Activated CD4-positive, alpha-beta T cell treated with anti-CD3 and anti-CD28 coated beads, Interleukin-2, amount 50 U/mL, for 24 hours (primary cell): Measurements from ENCODE around the gene CPB1.

Source experiments
- DNase-seq, 2 donors: peaks; one replicate each; pipeline ENCODE4 v3.0.0-alpha.2; 2020; ENCODE audit warnings: low read depth in 1 of 2, low spot score in 1 of 2

Gene CPB1

GRCh38 chr3:148881286-148881685 lies 53.7 kb downstream of the CPB1 start:
- no peak for DNase-seq

GRCh38 chr3:148882288-148882687 lies 54.7 kb downstream of the CPB1 start:
- no peak for DNase-seq

DNA sequence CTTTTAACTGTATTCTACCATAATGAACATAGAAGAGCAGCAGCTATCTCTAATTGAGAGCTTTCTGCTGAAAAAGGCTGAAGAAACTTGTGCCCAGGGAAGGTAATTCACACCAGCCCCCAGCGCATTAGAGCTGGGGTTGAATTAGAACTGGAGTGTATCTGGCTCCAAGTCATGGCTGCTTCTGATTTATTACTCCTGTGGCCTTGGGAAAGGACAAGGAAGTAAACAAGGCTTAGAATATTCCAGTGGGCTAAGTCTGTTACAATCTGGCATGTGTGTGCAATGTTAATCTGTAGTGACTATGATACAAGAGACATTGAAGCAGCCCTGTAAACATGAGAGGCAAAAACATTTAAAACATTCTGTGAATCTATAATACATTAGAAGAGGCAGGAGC lies 55.6 kb downstream of the CPB1 start:
- no peak for DNase-seq

- DNase-seq, result no peak
Observed at GRCh38 chr3:148884261-148884660, 56.6 kb downstream of the CPB1 start.

DNA sequence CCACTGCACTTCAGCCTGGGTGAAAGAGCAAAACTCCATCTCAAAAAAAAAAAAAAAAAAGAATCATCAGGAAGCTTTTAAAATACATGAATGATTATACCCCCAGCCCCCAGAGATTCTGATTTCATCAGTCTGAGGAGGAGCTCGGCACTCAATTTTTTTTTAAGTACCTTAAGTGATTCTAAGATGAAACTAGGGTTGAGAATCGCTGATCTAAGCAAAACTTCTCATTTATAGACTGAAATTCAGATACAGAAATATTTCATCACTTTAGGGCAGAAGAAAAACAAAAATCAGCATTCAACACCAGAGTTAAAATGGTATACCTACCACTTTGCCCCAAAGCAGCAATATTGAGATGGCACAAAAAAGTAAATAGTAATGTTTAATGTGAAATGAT lies 62.2 kb downstream of the CPB1 start:
- DNase-seq, result no peak

DNA sequence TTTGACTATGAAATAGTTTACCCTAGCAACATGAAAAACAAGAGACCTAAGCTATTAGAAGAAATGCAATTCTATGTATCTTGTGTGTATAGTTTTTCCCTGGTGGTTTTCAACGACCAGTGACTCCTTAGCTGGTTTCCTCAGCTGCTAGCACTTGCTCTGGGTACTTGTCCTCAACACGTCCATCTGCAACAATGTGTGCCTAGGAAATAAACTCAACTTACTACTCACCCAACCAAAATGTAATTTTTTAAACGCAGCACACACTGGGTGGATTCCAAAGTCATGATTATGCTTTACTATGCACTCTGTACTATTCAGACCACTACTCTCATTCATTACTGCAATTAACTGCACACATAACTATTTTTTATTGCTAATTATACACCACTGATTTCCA lies 68.5 kb downstream of the CPB1 start:
- DNase-seq, result no peak

GRCh38 chr3:148901987-148902791 lies 74.6 kb downstream of the CPB1 start:
- no peak for DNase-seq

GRCh38 chr3:148903022-148903442 lies 75.4 kb downstream of the CPB1 start:
- no peak for DNase-seq

DNA sequence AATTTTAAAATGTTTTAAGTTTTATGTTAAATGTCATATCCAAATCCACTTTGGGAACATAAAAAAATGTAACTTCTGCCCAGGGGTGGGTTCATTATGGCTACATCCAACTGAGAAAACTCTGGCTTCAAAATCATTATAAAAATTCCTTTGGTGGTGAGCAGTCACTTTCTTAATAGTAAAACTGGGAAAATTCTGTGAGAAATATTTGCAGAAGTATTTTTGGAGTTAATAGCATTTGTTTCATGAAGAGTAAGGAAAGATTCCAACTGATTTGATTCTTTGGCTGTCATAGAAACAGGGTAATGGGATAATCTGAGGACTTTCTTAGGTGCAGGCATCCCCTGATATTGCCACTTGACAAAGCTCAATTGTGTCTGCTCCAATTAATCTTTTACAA lies 76.3 kb downstream of the CPB1 start:
- no peak for DNase-seq

DNA sequence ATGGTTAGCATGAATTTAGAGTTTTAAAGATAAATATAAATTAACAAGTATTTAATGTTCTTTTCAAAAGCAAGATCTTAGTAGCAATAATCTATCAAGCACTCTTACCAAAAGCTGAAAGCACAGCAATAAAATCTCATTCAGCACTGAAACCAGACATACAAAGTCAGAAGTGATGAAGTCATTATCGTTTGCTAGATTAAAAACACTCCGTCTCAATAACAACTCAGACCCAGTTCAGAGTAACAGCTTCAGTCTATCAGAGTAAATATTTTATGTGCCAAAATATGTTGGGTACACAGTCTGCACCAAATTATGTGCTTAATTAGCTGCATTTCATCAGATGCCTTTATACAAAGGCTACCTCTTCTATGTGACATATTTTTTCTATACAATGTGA lies 79.1 kb downstream of the CPB1 start:
- no peak for DNase-seq
